ENCODE results near the gene OPCML. TPM values are rescaled to one million over a fixed set of nuclear protein-coding genes. Genes with fewer than 3 reads are reported as not detected.

The OPCML gene
- total RNA-seq, 4 donors from 2014 or later, result not detected

- intact Hi-C loops (cut with DNase I; ENCODE audit: low total_unique reads), result no loop called here
- WGBS, 2 donors (ENCODE audit: low coverage in 1 of 2), result 75 to 78% methylated on average over 2 of the region's 2 CpGs
- Histone ChIP-seq H3K27me3 (no peaks in the 10 kb centered on the region), H3K9me3 (no peaks in the 10 kb centered on the region), H3K4me3 (no peak overlapping the region), H3K27ac (no peak overlapping the region), H3K36me3 (no peaks in the 10 kb centered on the region), H3K4me1 (no peaks in the 10 kb centered on the region)
- TF ChIP-seq CTCF (IDR thresholded peaks at IDR 0.05) (no peak), POLR2AphosphoS5 (IDR thresholded peaks at IDR 0.05) (no peak), EP300 (IDR thresholded peaks at IDR 0.05; ENCODE audit: low read depth) (no peak), POLR2A (IDR thresholded peaks at IDR 0.05) (no peak)
- no peak for DNase-seq
- in situ Hi-C loops (cut with MboI; ENCODE audit: low pct_ligation_motif_present in 1 of 4, low pct_unique_long_range_greater_than_20kb in 1 of 4, low sequenced_read_pairs in 3 of 4), result no loop called here
These were observed 927.9 kb downstream of the OPCML start for GRCh38 chr11:132604431-132604830.

- in situ Hi-C loops (cut with MboI; ENCODE audit: low pct_ligation_motif_present in 1 of 4, low pct_unique_long_range_greater_than_20kb in 1 of 4, low sequenced_read_pairs in 3 of 4), result no loop called here
- WGBS, 2 donors (ENCODE audit: low coverage in 1 of 2), result 0 to 55% methylated on average over 1 to 2 of the region's 2 CpGs
These were observed 930.4 kb downstream of the OPCML start for GRCh38 chr11:132601875-132602274.

DNA sequence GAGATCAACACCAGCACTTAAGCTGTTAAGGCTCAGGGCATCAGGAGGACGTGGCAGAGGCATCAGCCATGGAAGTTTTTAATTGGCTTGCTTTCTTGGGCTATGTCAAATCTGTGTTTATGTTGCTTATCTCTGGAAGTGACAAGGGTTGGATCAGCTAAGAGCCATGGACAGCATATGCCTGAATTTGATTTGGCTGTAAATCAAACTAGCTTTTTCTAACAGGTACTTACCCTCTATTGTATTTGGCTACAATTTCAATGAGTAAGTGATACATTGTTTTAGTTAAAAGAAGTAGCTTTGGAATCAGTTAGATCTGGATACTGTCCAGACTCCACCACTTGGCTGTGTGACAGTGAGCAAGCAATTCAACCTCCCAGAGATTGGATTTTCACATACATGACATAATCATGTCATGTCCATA, 936.6 kb downstream of the OPCML start:
- Histone ChIP-seq H3K27me3 (no peaks in the 10 kb centered on the region), H3K9me3 (no peaks in the 10 kb centered on the region), H3K4me3 (no peak overlapping the region), H3K4me1 (no peaks in the 10 kb centered on the region), H3K27ac (no peak overlapping the region), H3K36me3 (no peaks in the 10 kb centered on the region)
- DNase-seq, result no peak
- in situ Hi-C loops (cut with MboI; ENCODE audit: low pct_ligation_motif_present in 1 of 4, low pct_unique_long_range_greater_than_20kb in 1 of 4, low sequenced_read_pairs in 3 of 4), result no loop called here
- TF ChIP-seq POLR2AphosphoS5 (IDR thresholded peaks at IDR 0.05) (no peak), CTCF (IDR thresholded peaks at IDR 0.05) (no peak), POLR2A (IDR thresholded peaks at IDR 0.05) (no peak), EP300 (IDR thresholded peaks at IDR 0.05; ENCODE audit: low read depth) (no peak)
- WGBS, 2 donors (ENCODE audit: low coverage in 1 of 2), result 7% methylated on average over 1 of the region's 1 CpG; no CpG with 5 or more reads in 1 of the 2 donors
- intact Hi-C loops (cut with DNase I; ENCODE audit: low total_unique reads), result no loop called here

More at GRCh38 chr11:132601875-132602274, 930.4 kb downstream of the OPCML start:
- TF ChIP-seq CTCF (IDR thresholded peaks at IDR 0.05), result no peak
- TF ChIP-seq POLR2AphosphoS5 (IDR thresholded peaks at IDR 0.05), result no peak
- no peak for TF ChIP-seq POLR2A (IDR thresholded peaks at IDR 0.05)
- no peak for TF ChIP-seq EP300 (IDR thresholded peaks at IDR 0.05; ENCODE audit: low read depth)
- Histone ChIP-seq H3K9me3 (no peaks in the 10 kb centered on the region), H3K4me3 (no peak overlapping the region), H3K27ac (no peak overlapping the region), H3K27me3 (no peaks in the 10 kb centered on the region), H3K4me1 (no peaks in the 10 kb centered on the region), H3K36me3 (no peaks in the 10 kb centered on the region)
- DNase-seq, result no peak
- intact Hi-C loops (cut with DNase I; ENCODE audit: low total_unique reads), result no loop called here

DNA sequence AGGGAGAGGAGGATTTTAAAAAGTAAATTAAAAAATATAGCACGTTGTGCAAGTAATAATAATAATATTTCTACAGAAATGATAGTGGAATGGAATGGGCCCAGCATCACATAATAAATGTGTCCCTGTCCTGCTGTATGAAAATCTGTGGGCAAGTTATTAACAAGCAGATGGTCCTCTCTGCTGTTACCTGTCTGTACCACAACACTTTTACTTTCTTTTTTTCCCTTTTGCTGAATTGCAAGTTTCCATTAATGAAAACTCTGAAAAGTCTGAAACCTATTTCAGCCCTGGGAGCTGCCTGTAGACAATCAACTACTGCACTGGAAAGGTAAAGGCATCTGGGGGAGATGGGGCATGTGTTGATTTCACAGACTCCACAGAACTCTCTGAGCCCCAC, 937.1 kb downstream of the OPCML start:
- intact Hi-C loops (cut with DNase I; ENCODE audit: low total_unique reads), result no loop called here
- WGBS, 2 donors (ENCODE audit: low coverage in 1 of 2), result 67% methylated on average over 1 of the region's 1 CpG

More for the DNA sequence above, 937.1 kb downstream of the OPCML start:
- TF ChIP-seq POLR2A (IDR thresholded peaks at IDR 0.05) (no peak), CTCF (IDR thresholded peaks at IDR 0.05) (no peak), EP300 (IDR thresholded peaks at IDR 0.05; ENCODE audit: low read depth) (no peak), POLR2AphosphoS5 (IDR thresholded peaks at IDR 0.05) (no peak)
- Histone ChIP-seq H3K4me1 (no peaks in the 10 kb centered on the region), H3K4me3 (no peak overlapping the region), H3K9me3 (no peaks in the 10 kb centered on the region), H3K36me3 (no peaks in the 10 kb centered on the region), H3K27ac (no peak overlapping the region), H3K27me3 (no peaks in the 10 kb centered on the region)
- DNase-seq, result no peak
- in situ Hi-C loops (cut with MboI; ENCODE audit: low pct_ligation_motif_present in 1 of 4, low pct_unique_long_range_greater_than_20kb in 1 of 4, low sequenced_read_pairs in 3 of 4), result no loop called here

Data from transverse colon (tissue), 4 donors.